ENCODE data around the gene IRAK1. TPM values are rescaled to one million over a fixed set of nuclear protein-coding genes. Genes with fewer than 3 reads are reported as not detected.

The IRAK1 gene
- polyA plus RNA-seq, 1 donor from 2014 or later, result 6.8 TPM

DNA sequence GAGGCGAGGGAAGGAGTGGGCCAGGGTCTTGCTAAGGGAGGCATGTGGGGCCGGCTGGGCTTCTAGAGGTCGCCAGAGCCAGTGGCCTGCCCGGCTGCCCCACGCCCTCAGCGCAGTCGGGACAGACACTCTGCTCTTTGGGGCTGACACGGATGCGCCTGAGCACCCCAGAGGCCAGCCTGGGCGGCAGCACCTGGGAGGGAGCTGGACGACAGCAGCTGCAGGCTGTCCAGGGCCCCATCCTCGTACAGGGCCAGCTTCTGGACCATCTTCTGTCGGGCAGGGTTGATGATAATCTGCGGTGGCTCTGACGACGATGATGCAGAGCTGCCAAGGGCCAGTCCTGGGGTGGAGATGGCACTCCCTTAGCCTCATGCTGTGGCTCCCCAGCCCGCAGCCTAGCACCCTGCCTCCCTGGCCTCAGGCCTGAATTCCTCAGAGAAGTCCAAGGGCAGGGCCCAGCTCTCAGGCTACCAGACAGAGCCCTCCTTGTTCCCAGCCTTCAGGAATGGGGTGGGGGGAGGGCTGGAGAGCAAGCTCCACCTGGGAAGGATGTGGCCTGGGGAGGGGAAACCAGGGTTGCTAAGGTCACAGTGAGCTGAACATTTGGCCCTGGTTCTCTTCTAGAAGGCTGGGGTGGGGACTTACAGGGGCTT is 7.2 kb downstream of the IRAK1 start:
- H3K9me2 ChIP-seq (ENCODE audit: insufficient read depth, low read length), result no peaks in the 10 kb centered on the region
- H3K9ac ChIP-seq (ENCODE audit: low read length), result no peak overlapping the region
- no peaks in the 10 kb centered on the region for H3K79me2 ChIP-seq (replicated peaks; ENCODE audit: insufficient read depth, low read length)
- H4K20me1 ChIP-seq (ENCODE audit: insufficient read depth), result no peaks in the 10 kb centered on the region
- H3K4me3 ChIP-seq (ENCODE audit: low read length), result no peak overlapping the region
- no peaks in the 10 kb centered on the region for H3K36me3 ChIP-seq (ENCODE audit: insufficient read depth, low read length)
- H3K9me3 ChIP-seq (ENCODE audit: low read length), result no peaks in the 10 kb centered on the region
- no peak overlapping the region for H3K27ac ChIP-seq (ENCODE audit: low read length)
- TF ChIP-seq RAD21 (conservative IDR thresholded peaks at IDR 0.05) (no peak), POLR2AphosphoS5 (IDR thresholded peaks at IDR 0.05) (no peak), CTCF (IDR thresholded peaks at IDR 0.05; ENCODE audit: poor library complexity, severe bottlenecking) (no peak), EZH2 (IDR thresholded peaks at IDR 0.05; ENCODE audit: borderline replicate concordance, insufficient read depth, low read length, poor library complexity, severe bottlenecking) (no peak), TAF1 (IDR thresholded peaks at IDR 0.05; ENCODE audit: low read depth) (no peak), MXI1 (conservative IDR thresholded peaks at IDR 0.05; ENCODE audit: poor library complexity, severe bottlenecking) (no peak), SMC3 (conservative IDR thresholded peaks at IDR 0.05; ENCODE audit: poor library complexity) (no peak)
- TF ChIP-seq, protein P1, sequence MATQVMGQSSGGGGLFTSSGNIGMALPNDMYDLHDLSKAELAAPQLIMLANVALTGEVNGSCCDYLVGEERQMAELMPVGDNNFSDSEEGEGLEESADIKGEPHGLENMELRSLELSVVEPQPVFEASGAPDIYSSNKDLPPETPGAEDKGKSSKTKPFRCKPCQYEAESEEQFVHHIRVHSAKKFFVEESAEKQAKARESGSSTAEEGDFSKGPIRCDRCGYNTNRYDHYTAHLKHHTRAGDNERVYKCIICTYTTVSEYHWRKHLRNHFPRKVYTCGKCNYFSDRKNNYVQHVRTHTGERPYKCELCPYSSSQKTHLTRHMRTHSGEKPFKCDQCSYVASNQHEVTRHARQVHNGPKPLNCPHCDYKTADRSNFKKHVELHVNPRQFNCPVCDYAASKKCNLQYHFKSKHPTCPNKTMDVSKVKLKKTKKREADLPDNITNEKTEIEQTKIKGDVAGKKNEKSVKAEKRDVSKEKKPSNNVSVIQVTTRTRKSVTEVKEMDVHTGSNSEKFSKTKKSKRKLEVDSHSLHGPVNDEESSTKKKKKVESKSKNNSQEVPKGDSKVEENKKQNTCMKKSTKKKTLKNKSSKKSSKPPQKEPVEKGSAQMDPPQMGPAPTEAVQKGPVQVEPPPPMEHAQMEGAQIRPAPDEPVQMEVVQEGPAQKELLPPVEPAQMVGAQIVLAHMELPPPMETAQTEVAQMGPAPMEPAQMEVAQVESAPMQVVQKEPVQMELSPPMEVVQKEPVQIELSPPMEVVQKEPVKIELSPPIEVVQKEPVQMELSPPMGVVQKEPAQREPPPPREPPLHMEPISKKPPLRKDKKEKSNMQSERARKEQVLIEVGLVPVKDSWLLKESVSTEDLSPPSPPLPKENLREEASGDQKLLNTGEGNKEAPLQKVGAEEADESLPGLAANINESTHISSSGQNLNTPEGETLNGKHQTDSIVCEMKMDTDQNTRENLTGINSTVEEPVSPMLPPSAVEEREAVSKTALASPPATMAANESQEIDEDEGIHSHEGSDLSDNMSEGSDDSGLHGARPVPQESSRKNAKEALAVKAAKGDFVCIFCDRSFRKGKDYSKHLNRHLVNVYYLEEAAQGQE (IDR thresholded peaks at IDR 0.05; ENCODE audit: borderline replicate concordance), result no peak
- H3K4me2 ChIP-seq (ENCODE audit: low read length), result no peak overlapping the region
- H3F3A ChIP-seq (ENCODE audit: insufficient read depth, low read length, poor library complexity, severe bottlenecking), result no peaks in the 10 kb centered on the region
- H2AFZ ChIP-seq (ENCODE audit: low read depth, low read length), result no peak overlapping the region
- no peaks in the 10 kb centered on the region for H3K27me3 ChIP-seq (ENCODE audit: insufficient read depth, low read depth, low read length)

DNA sequence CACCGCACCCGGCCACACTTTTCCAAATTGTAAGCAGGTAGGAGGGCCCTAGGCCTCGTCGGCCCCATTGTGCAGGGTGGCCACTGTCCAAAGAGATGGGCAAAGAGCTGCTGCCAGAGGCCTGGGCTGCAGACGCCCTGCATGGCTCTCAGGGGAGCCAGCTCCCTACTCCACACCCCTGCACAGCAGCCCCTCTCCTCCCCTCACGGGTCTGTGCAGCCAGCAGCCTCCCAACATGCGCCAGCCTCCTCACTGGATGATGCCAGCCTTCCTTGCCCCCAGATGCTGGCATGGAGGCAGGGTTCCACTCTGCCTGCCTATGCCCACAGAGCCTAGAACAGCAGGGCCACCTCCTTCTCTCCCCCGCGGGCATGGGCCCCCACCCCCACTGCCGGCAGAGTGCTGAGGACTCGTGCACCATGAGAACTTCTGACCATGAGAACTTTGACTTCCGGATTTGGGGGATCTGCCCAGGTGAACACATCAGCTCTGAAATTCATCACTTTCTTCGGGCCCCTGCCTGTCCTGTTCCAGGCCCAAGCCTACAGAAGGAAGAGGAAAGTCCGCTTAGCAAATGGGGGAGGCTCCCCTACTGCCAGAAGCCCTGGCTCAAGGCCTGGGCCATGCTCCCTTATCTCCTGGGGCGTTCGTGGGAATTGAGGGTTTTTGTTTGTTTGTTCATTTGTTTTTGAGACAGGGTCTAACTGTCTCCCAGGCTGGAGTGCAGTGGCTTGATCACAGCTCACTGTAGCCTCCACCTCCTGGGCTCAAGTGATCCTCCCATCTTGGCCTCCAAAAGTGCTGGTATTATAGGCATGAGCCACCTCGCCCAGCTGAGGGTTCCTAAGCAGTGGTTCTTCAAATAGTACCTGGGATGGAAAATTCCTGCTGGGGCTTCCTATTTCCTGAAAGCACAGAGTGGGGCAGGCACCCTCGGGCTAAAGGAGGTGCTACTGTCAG is 8.0 kb downstream of the IRAK1 start:
- no peak overlapping the region for H2AFZ ChIP-seq (ENCODE audit: low read depth, low read length)
- H3K9ac ChIP-seq (ENCODE audit: low read length), result no peak overlapping the region
- no peak for TF ChIP-seq POLR2AphosphoS5 (IDR thresholded peaks at IDR 0.05)
- TF ChIP-seq RAD21 (conservative IDR thresholded peaks at IDR 0.05), result no peak
- TF ChIP-seq EZH2 (IDR thresholded peaks at IDR 0.05; ENCODE audit: borderline replicate concordance, insufficient read depth, low read length, poor library complexity, severe bottlenecking), result no peak
- H3K9me3 ChIP-seq (ENCODE audit: low read length), result no peaks in the 10 kb centered on the region
- no peak overlapping the region for H3K4me2 ChIP-seq (ENCODE audit: low read length)
- no peaks in the 10 kb centered on the region for H3K27me3 ChIP-seq (ENCODE audit: insufficient read depth, low read depth, low read length)
- no peaks in the 10 kb centered on the region for H3K9me2 ChIP-seq (ENCODE audit: insufficient read depth, low read length)
- H4K20me1 ChIP-seq (ENCODE audit: insufficient read depth), result no peaks in the 10 kb centered on the region
- no peak overlapping the region for H3K4me3 ChIP-seq (ENCODE audit: low read length)
- no peaks in the 10 kb centered on the region for H3K79me2 ChIP-seq (replicated peaks; ENCODE audit: insufficient read depth, low read length)
- no peaks in the 10 kb centered on the region for H3K36me3 ChIP-seq (ENCODE audit: insufficient read depth, low read length)
- no peaks in the 10 kb centered on the region for H3F3A ChIP-seq (ENCODE audit: insufficient read depth, low read length, poor library complexity, severe bottlenecking)
- no peak overlapping the region for H3K27ac ChIP-seq (ENCODE audit: low read length)
